Fibroblast of the aortic adventitia (primary cell): Measurements from ENCODE around the gene MORC3. TPM values are rescaled to one million over a fixed set of nuclear protein-coding genes. Genes with fewer than 3 reads are reported as not detected.
"Not testable (repeated sequence)": the region's sequence is repeated elsewhere in the genome, so short reads cannot be mapped to it uniquely, and the experiment has no call there.

Source experiments
- DNase-seq: peaks from one replicate; pipeline ENCODE4 v3.0.0-alpha.2; 2010; ENCODE audit warnings: low read depth
- H3K4me3 ChIP-seq: 2 replicates; pipeline ENCODE4 v1.5.1; 2011; ENCODE audit warnings: low read depth, mild to moderate bottlenecking, control low read depth, low read length, moderate library complexity
- CTCF ChIP-seq: IDR thresholded peaks from 2 replicates; pipeline ENCODE4 v1.5.1; 2011; ENCODE audit warnings: mild to moderate bottlenecking, low read length, control low read depth, inconsistent platforms; ENCODE audit not compliant: insufficient read depth
- total RNA-seq: library from RNA; depleted of rRNA; stranded (reverse); fragments of >200 nt; gene quantifications from 2 replicates; pipeline ENCODE4 v1.2.3, GENCODE V29; 2012; ENCODE audit warnings: low replicate concordance

The MORC3 gene
- total RNA-seq, 1 donor = 38.1 TPM

GRCh38 chr21:36369064-36369685 lies 49.2 kb downstream of the MORC3 start:
- no peak overlapping the region for H3K4me3 ChIP-seq
- no peak for TF ChIP-seq CTCF
- no peak for DNase-seq

GRCh38 chr21:36375994-36376393 lies 56.0 kb downstream of the MORC3 start:
- no peak overlapping the region for H3K4me3 ChIP-seq
- no peak for DNase-seq
- no peak for TF ChIP-seq CTCF

- no peak for DNase-seq
- no peak for TF ChIP-seq CTCF
- H3K4me3 ChIP-seq = no peak overlapping the region
These were observed 57.4 kb downstream of the MORC3 start for GRCh38 chr21:36377391-36377842.

- no peak for DNase-seq
- no peak overlapping the region for H3K4me3 ChIP-seq
- no peak for TF ChIP-seq CTCF
These were observed 59.3 kb downstream of the MORC3 start for GRCh38 chr21:36379251-36379650.

GRCh38 chr21:36381841-36382589 lies 62.0 kb downstream of the MORC3 start:
- no peak overlapping the region for H3K4me3 ChIP-seq
- TF ChIP-seq CTCF = no peak
- peak; percentile 26 for DNase-seq

- not testable (repeated sequence) for H3K4me3 ChIP-seq, DNase-seq
These were observed 62.7 kb downstream of the MORC3 start for GRCh38 chr21:36382722-36383121.

- peak overlapping the region; percentile 72 for H3K4me3 ChIP-seq
- no peak for DNase-seq
- no peak for TF ChIP-seq CTCF
These were observed 64.9 kb downstream of the MORC3 start for GRCh38 chr21:36384885-36385232.
